GM10248 (cell line): ENCODE data around the gene ADPRS.

Source experiments
- CTCF ChIA-PET: fragments of 300-600 bp; sonication (Branson Sonifier 250); formaldehyde crosslinking; extraction: SDS; loops from one replicate; lab custom pipeline; 2021; ENCODE audit warnings: antibody characterized with exemption; lab: Yijun Ruan, JAX
- POLR2A ChIA-PET: fragments of 350-650 bp; sonication (Branson Sonifier 250); formaldehyde crosslinking; extraction: SDS; loops from one replicate; lab custom pipeline; 2020; ENCODE audit warnings: antibody characterized with exemption; lab: Yijun Ruan, JAX
- DNase-seq: peaks from one replicate; pipeline ENCODE4 v3.0.0; 2012; ENCODE audit errors: extremely low spot score
- CTCF ChIP-seq: IDR thresholded peaks from 2 replicates; pipeline ENCODE4 v1.5.1; 2012; ENCODE audit warnings: mild to moderate bottlenecking, low read depth; ENCODE audit errors: extremely low read depth, missing control alignments, control extremely low read depth

Gene ADPRS, protein sequence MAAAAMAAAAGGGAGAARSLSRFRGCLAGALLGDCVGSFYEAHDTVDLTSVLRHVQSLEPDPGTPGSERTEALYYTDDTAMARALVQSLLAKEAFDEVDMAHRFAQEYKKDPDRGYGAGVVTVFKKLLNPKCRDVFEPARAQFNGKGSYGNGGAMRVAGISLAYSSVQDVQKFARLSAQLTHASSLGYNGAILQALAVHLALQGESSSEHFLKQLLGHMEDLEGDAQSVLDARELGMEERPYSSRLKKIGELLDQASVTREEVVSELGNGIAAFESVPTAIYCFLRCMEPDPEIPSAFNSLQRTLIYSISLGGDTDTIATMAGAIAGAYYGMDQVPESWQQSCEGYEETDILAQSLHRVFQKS

GRCh38 chr1:36088577-36089392, at the start of gene ADPRS:
Gene ADPRS (plus strand): TSS chr1:36088892. CDS start chr1:36088905, 13 bp downstream.
- DNase-seq = peak; percentile 94
- TF ChIP-seq CTCF = peak; percentile 98
- CTCF ChIA-PET = interaction anchor here (0.9 to 19.1 kb wide), 3 partner anchors 45 to 226 kb away, joined by 3 to 226 read pairs (median 11); no protein-coding TSS in a partner anchor
- POLR2A ChIA-PET = no interaction called here

DNA sequence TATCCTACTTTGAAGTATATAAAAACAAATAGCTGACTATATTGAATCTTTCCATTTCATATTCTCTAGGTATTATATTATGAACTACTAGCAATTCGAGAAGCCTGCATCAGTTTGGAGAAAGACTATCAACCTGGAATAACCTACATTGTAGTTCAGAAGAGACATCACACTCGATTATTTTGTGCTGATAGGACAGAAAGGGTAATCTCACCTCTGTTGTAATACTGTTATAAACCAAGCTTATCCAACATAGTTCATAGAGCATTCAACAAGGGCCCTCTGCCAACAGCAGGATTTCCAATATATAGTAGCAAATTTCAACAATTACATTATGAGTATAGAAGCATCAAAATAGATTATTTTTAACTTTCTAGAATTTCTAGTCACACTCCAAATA, 48.5 kb upstream of the ADPRS start:
- DNase-seq = no peak
- ChIA-PET POLR2A (no interaction called here), CTCF (no interaction called here)
- no peak for TF ChIP-seq CTCF

DNA sequence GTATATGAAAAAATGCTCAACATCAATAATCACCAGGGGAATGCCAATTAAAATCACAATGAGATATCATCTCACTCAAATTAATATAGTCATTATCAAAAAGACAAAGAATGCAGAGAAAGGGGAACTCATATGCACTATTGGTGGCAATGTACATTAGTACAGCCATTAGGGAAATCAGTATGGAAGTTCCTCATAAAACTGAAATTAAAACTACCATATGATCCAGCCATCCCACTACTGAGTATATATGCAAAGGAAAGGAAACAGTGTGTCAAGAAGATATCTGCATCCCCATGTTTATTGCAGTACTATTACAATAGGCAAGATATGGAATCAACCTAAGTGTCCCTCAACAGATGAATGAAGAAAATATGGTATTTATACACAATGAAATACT, 36.9 kb upstream of the ADPRS start:
- DNase-seq = no peak
- CTCF ChIA-PET = no interaction called here
- POLR2A ChIA-PET = no interaction called here
- TF ChIP-seq CTCF = no peak

- no peak for TF ChIP-seq CTCF
- ChIA-PET POLR2A (no interaction called here), CTCF (interaction anchor here (1.2 to 1.7 kb wide), 4 partner anchors 9 to 81 kb away, joined by 3 to 7 read pairs (median 4); no protein-coding TSS in a partner anchor)
- DNase-seq = no peak
These were observed 34.7 kb upstream of the ADPRS start for GRCh38 chr1:36053978-36054377.

GRCh38 chr1:36055706-36056105, 33.0 kb upstream of the ADPRS start:
- DNase-seq = no peak
- TF ChIP-seq CTCF = no peak
- CTCF ChIA-PET = no interaction called here
- POLR2A ChIA-PET = no interaction called here

GRCh38 chr1:36062315-36062714, 26.4 kb upstream of the ADPRS start:
- DNase-seq = no peak
- POLR2A ChIA-PET = no interaction called here
- CTCF ChIA-PET = interaction anchor here (1.3 kb wide), 1 partner anchor 37 kb away, joined by 3 read pairs; no protein-coding TSS in a partner anchor
- no peak for TF ChIP-seq CTCF
